IMR-90 (cell line): Measurements from ENCODE around the gene MR1. TPM values are rescaled to one million over a fixed set of nuclear protein-coding genes. Genes with fewer than 3 reads are reported as not detected.
A peak's percentile ranks its signal among the peaks of the same experiment; 100 is the strongest.
"Not testable (repeated sequence)": the region's sequence is repeated elsewhere in the genome, so short reads cannot be mapped to it uniquely, and the experiment has no call there.

Experiments
- ATAC-seq: fragments of 200-7000 bp; cut with Tn5 transposase; 2 replicates; pipeline ENCODE4 v1.9.1; 2020; ENCODE audit warnings: low read depth, mild to moderate bottlenecking, moderate library complexity
- BruUV-seq: library from RNA; stranded (reverse); fragments of 400-500 nt; replicated peaks from 2 replicates; lab custom pipeline; 2021; lab: Mats Ljungman, UMichigan
- CTCF ChIA-PET: fragments of 300-600 bp; formaldehyde crosslinking; extraction: SDS; loops from one replicate; lab custom pipeline; 2021; ENCODE audit warnings: antibody characterized with exemption; lab: Yijun Ruan, JAX
- POLR2A ChIA-PET: fragments of 300-600 bp; sonication (Branson Sonifier 250); formaldehyde crosslinking; loops from one replicate; lab custom pipeline; 2022; ENCODE audit warnings: antibody characterized with exemption; ENCODE audit not compliant: unreplicated experiment; lab: Charles Lee
- DNase-seq: peaks from one replicate; pipeline ENCODE4 v3.0.0; 2013
- H2AFZ ChIP-seq: replicated peaks from 2 replicates; pipeline ENCODE3; 2013; ENCODE audit warnings: low read length, mild to moderate bottlenecking; ENCODE audit not compliant: poor library complexity
- H2AK5ac ChIP-seq: 2 replicates; pipeline ENCODE4 v1.6.1; 2013; ENCODE audit warnings: low read depth, low read length, inconsistent platforms
- H2AK9ac ChIP-seq: replicated peaks from 2 replicates; pipeline ENCODE3; 2013; ENCODE audit warnings: mild to moderate bottlenecking, low read depth, low read length, moderate library complexity; ENCODE audit not compliant: poor library complexity
- H2BK120ac ChIP-seq: 2 replicates; pipeline ENCODE4 v1.6.1; 2013; ENCODE audit warnings: low read depth, low read length, inconsistent platforms
- H2BK15ac ChIP-seq: 3 replicates; pipeline ENCODE4 v1.6.1; 2013; ENCODE audit warnings: low read depth, low read length, inconsistent platforms
- H2BK20ac ChIP-seq: 2 replicates; pipeline ENCODE4 v1.6.1; 2013; ENCODE audit warnings: low read depth, mild to moderate bottlenecking, inconsistent platforms, low read length, moderate library complexity
- H2BK5ac ChIP-seq: 2 replicates; pipeline ENCODE4 v1.6.1; 2013; ENCODE audit warnings: mild to moderate bottlenecking, low read depth, low read length, inconsistent platforms; ENCODE audit not compliant: poor library complexity, severe bottlenecking
- H3K14ac ChIP-seq: replicated peaks from 2 replicates; pipeline ENCODE4 v1.6.1; 2013; ENCODE audit warnings: low read depth, low read length, inconsistent platforms
- H3K18ac ChIP-seq: 2 replicates; pipeline ENCODE4 v1.6.1; 2013; ENCODE audit warnings: low read depth, low read length, control low read depth
- H3K23ac ChIP-seq: 2 replicates; pipeline ENCODE4 v1.6.1; 2013; ENCODE audit warnings: low read depth, low read length, inconsistent platforms
- H3K27ac ChIP-seq: 2 replicates; pipeline ENCODE4 v1.5.1; 2013; ENCODE audit warnings: mild to moderate bottlenecking, control low read depth, low read length; ENCODE audit not compliant: insufficient read depth
- H3K27me3 ChIP-seq: 2 replicates; pipeline ENCODE4 v1.6.1; 2013; ENCODE audit warnings: low read length; ENCODE audit not compliant: control insufficient read depth, insufficient read depth
- H3K36me3 ChIP-seq: 2 replicates; pipeline ENCODE4 v1.6.1; 2013; ENCODE audit warnings: low read length, mixed read lengths; ENCODE audit not compliant: control insufficient read depth, insufficient read depth
- H3K4ac ChIP-seq: 2 replicates; pipeline ENCODE4 v1.6.1; 2013; ENCODE audit warnings: low read depth, low read length, inconsistent platforms
- H3K4me1 ChIP-seq: 2 replicates; pipeline ENCODE4 v1.6.1; 2013; ENCODE audit warnings: low read length, mixed read lengths; ENCODE audit not compliant: control insufficient read depth, insufficient read depth
- H3K4me2 ChIP-seq: 2 replicates; pipeline ENCODE4 v1.6.1; 2013; ENCODE audit warnings: low read depth, mild to moderate bottlenecking, control low read depth, low read length, moderate library complexity
- H3K4me3 ChIP-seq: 2 replicates; pipeline ENCODE4 v1.5.1; 2013; ENCODE audit warnings: low read depth, mild to moderate bottlenecking, control low read depth, low read length, moderate library complexity; ENCODE audit not compliant: insufficient read depth
- H3K56ac ChIP-seq: 2 replicates; pipeline ENCODE4 v1.6.1; 2013; ENCODE audit warnings: low read length, inconsistent platforms; ENCODE audit not compliant: insufficient read depth; ENCODE audit errors: extremely low read depth
- H3K79me1 ChIP-seq, 2 experiments: 2 replicates each; pipeline ENCODE4 v1.6.1; 2013; ENCODE audit warnings: low read length in 2 of 2, inconsistent platforms in 1 of 2, low read depth in 1 of 2
- H3K9ac ChIP-seq: 2 replicates; pipeline ENCODE4 v1.6.1; 2013; ENCODE audit warnings: low read depth, low read length, control low read depth
- H3K9me1 ChIP-seq: 2 replicates; pipeline ENCODE4 v1.6.1; 2013; ENCODE audit warnings: low read length, inconsistent platforms; ENCODE audit not compliant: insufficient read depth
- H3K9me3 ChIP-seq: 2 replicates; pipeline ENCODE4 v1.6.1; 2013; ENCODE audit warnings: low read length; ENCODE audit not compliant: control insufficient read depth, insufficient read depth
- H4K20me1 ChIP-seq: 2 replicates; pipeline ENCODE4 v1.6.1; 2013; ENCODE audit warnings: low read length, inconsistent platforms; ENCODE audit not compliant: insufficient read depth
- H4K5ac ChIP-seq: 2 replicates; pipeline ENCODE4 v1.6.1; 2013; ENCODE audit warnings: mild to moderate bottlenecking, low read depth, low read length, control low read depth
- H4K8ac ChIP-seq, 2 experiments: 2 replicates each; pipeline ENCODE4 v1.6.1; 2013; ENCODE audit warnings: low read depth in 2 of 2, low read length in 2 of 2, control low read depth in 1 of 2, inconsistent platforms in 1 of 2
- H4K91ac ChIP-seq: 2 replicates; pipeline ENCODE4 v1.6.1; 2013; ENCODE audit warnings: low read depth, low read length, inconsistent platforms; ENCODE audit not compliant: insufficient read depth
- MAFK ChIP-seq: IDR thresholded peaks from 2 replicates; pipeline ENCODE4 v1.6.1; 2012; ENCODE audit warnings: low read depth, low read length, improper control_type of control experiment
- RAD21 ChIP-seq: IDR thresholded peaks from 2 replicates; pipeline ENCODE4 v1.6.1; 2012; ENCODE audit warnings: low read length, improper control_type of control experiment
- SMC3 ChIP-seq: fragments of 150-350 bp; IDR thresholded peaks from 2 replicates; pipeline ENCODE4 v1.6.1; 2016; ENCODE audit warnings: low read depth, mild to moderate bottlenecking, antibody characterized with exemption, low read length, moderate library complexity
- WGBS, 2 experiments: methylation state at CpG; one replicate each; pipeline versions ENCODE4 v1.1.5 to v1.1.7; 2013; ENCODE audit warnings: missing lambda C conversion rate in 2 of 2; ENCODE audit not compliant: insufficient read length in 1 of 2; ENCODE audit errors: extremely low coverage in 2 of 2; 5-methylcytosine and 5-hydroxymethylcytosine counted together
- dilution Hi-C: fragments of 300-500 bp; cut with HindIII; formaldehyde crosslinking; loops from one replicate; pipeline ENCODE4 v1.14.3; 2018; ENCODE audit warnings: low sequenced_read_pairs; ENCODE audit not compliant: unreplicated experiment
- in situ Hi-C: fragments of 300-500 bp; cut with MboI; formaldehyde crosslinking; loops from 3 replicates; pipeline ENCODE4 v1.14.3; 2019; ENCODE audit warnings: low sequenced_read_pairs, inconsistent platforms, mixed read lengths
- intact Hi-C: fragments of 100-400 bp; cut with micrococcal nuclease; formaldehyde crosslinking; loops from 2 replicates; pipeline ENCODE4 v1.10.0; 2022
- polyA plus RNA-seq, 3 experiments: library from polyadenylated mRNA; depleted of rRNA; stranded (reverse); fragments of >200 nt; gene quantifications; 2 replicates each; pipeline ENCODE4 v1.2.3, GENCODE V29; 2012; ENCODE audit warnings: low replicate concordance in 1 of 3
- total RNA-seq: library from RNA; depleted of rRNA; stranded (reverse); fragments of >200 nt; gene quantifications from 2 replicates; pipeline ENCODE4 v1.2.3, GENCODE V29; 2012
- TF ChIP-seq, protein P1 (sequence below): conservative IDR thresholded peaks from 2 replicates; pipeline ENCODE4 v1.5.1; 2012; ENCODE audit warnings: mild to moderate bottlenecking, low read depth, low read length, improper control_type of control experiment

The MR1 gene
- total and polyA plus RNA-seq, 2 of the 4 experiments (the other 2 are of a cell fraction), result 6.0 to 6.1 TPM

DNA sequence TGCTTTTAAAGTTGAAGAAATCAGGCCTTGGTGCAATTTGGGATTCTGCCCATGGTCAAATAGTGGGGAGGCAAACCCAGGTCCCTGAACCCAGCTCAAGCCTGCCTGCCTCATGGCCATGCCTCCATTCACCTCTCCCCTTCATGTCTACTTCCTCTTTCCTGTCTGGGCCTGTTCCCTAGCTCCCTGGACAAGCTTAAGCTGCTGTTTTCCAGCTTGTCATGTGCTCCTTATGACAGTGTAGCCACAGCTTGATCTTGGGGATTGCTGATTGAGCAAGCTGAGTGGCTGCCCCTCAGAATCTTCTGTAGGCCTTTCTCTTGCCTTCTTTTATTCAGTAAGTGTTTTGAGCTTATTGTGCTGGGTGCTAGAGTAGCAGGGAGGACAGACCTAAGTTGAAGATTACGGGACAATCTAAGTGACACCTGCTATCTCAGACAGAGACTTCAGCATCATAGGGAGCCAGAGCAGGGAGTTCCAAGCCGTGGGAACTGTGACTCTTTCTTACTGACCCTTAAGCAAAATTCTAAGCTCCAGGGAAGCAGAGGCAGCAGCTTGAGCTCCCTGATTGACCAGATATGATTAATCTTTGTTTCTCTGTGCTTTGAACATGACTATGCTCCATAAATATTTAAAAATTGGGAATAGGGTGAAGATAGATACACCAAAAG lies 520 bp upstream of the MR1 start:
- H4K91ac ChIP-seq, result peak overlapping the region; percentile 90
- H3K9me3 ChIP-seq, result no peaks in the 10 kb centered on the region
- peak overlapping the region; percentile 81 for H3K4me2 ChIP-seq
- H2BK120ac ChIP-seq, result peak overlapping the region; percentile 89
- no peaks in the 10 kb centered on the region for H3K36me3 ChIP-seq
- peak overlapping the region; percentile 92 for H2BK5ac ChIP-seq
- peak overlapping the region; percentile 81 to 95 for H4K8ac ChIP-seq
- peak overlapping the region; percentile 56 for H3K27ac ChIP-seq
- peak overlapping the region; percentile 14 for H3K9ac ChIP-seq
- dilution Hi-C loops, result no loop called here
- peak overlapping the region; percentile 81 for H2BK20ac ChIP-seq
- peak overlapping the region; percentile 83 for H2BK15ac ChIP-seq
- peak overlapping the region; percentile 63 for H2AK9ac ChIP-seq
- peak overlapping the region; percentile 90 for H3K14ac ChIP-seq
- TF ChIP-seq MAFK (no peak), SMC3 (no peak), RAD21 (no peak)
- TF ChIP-seq, protein P1, sequence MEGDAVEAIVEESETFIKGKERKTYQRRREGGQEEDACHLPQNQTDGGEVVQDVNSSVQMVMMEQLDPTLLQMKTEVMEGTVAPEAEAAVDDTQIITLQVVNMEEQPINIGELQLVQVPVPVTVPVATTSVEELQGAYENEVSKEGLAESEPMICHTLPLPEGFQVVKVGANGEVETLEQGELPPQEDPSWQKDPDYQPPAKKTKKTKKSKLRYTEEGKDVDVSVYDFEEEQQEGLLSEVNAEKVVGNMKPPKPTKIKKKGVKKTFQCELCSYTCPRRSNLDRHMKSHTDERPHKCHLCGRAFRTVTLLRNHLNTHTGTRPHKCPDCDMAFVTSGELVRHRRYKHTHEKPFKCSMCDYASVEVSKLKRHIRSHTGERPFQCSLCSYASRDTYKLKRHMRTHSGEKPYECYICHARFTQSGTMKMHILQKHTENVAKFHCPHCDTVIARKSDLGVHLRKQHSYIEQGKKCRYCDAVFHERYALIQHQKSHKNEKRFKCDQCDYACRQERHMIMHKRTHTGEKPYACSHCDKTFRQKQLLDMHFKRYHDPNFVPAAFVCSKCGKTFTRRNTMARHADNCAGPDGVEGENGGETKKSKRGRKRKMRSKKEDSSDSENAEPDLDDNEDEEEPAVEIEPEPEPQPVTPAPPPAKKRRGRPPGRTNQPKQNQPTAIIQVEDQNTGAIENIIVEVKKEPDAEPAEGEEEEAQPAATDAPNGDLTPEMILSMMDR, result no peak
- H2AK5ac ChIP-seq, result peak overlapping the region; percentile 20; the same call in 1 of the 2 replicates
- peaks cover 0 to 12% of the 10 kb centered on the region in 2 experiments; a peak in 1 of 4 replicates for H3K79me1 ChIP-seq
- 0 out of 2 replicates have a peak, but pooled peaks cover 19% of the 10 kb centered on the region for H3K9me1 ChIP-seq
- ATAC-seq, result peak; percentile 47
- peak overlapping the region; percentile 15; the same call in 1 of the 2 replicates for H3K4me3 ChIP-seq
- ChIA-PET POLR2A (interaction anchor here (0.5 to 0.6 kb wide), 2 partner anchors 63 kb away, joined by 3 to 8 read pairs; no protein-coding TSS in a partner anchor), CTCF (interaction anchor here (1.2 to 1.5 kb wide), 3 partner anchors 22 to 110 kb away, joined by 3 to 11 read pairs (median 4); no protein-coding TSS in a partner anchor)
- intact Hi-C loops, result no loop called here
- WGBS, 2 experiments, result no CpG with 5 or more reads among the region's 2 CpGs
- H3K56ac ChIP-seq, result no peak overlapping the region; the same call in 1 of the 2 replicates
- BruUV-seq, result no TSS peak
- H3K18ac ChIP-seq, result peak overlapping the region; percentile 87
- H4K20me1 ChIP-seq, result no peaks in the 10 kb centered on the region
- peak overlapping the region; percentile 80; the same call in 1 of the 2 replicates for H3K23ac ChIP-seq
- no peaks in the 10 kb centered on the region for H3K27me3 ChIP-seq
- peak overlapping the region; percentile 95 for H4K5ac ChIP-seq
- H2AFZ ChIP-seq, result peak overlapping the region; percentile 90
- peaks cover 14% of the 10 kb centered on the region for H3K4me1 ChIP-seq
- in situ Hi-C loops, result no loop called here
- peak overlapping the region; percentile 78 for H3K4ac ChIP-seq
- DNase-seq, result peak; percentile 35

DNA sequence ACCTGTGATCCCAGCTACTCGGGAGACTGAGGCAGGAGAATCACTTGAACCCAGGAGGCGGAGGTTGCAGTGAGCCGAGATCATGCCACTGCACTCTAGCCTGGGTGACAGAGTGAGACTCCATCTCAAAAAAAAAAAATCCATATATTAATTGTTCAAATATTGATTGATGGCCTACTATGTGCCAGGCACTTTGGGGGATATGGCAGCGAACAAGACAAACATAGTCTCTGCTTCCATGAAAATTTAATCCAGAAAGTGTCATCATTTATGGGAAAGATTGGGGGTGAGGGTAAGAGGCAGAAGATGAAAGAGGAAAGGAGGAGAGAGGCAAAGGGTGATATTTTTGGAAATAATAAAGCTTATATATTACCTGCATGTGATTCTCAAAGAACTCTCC lies 1.4 kb downstream of the MR1 start:
- in situ Hi-C loops, result loop anchor here (5.0 kb wide), 1 partner anchor 107 kb away; no protein-coding TSS in a partner anchor
- H3K27me3 ChIP-seq, H3K9ac ChIP-seq, H4K20me1 ChIP-seq, H2AK5ac ChIP-seq, H2BK120ac ChIP-seq, DNase-seq, H3K4me3 ChIP-seq, BruUV-seq, H2AK9ac ChIP-seq, H4K5ac ChIP-seq, H2BK5ac ChIP-seq, H3K56ac ChIP-seq, H3K79me1 ChIP-seq, dilution Hi-C loops, H3K36me3 ChIP-seq, H4K91ac ChIP-seq, POLR2A ChIA-PET, H3K14ac ChIP-seq, H3K23ac ChIP-seq, H2BK20ac ChIP-seq, H4K8ac ChIP-seq, intact Hi-C loops, CTCF ChIA-PET, H2BK15ac ChIP-seq, H3K4ac ChIP-seq, ATAC-seq, H3K4me2 ChIP-seq, H3K27ac ChIP-seq, H2AFZ ChIP-seq, H3K9me3 ChIP-seq, H3K18ac ChIP-seq, H3K4me1 ChIP-seq: not testable (repeated sequence)
- H3K9me1 ChIP-seq, result peaks cover 18% of the 10 kb centered on the region; the same call in 1 of the 2 replicates
- WGBS, 2 experiments, result 100% methylated on average over 1 of the region's 4 CpGs; no CpG with 5 or more reads in 1 of the 2 experiments
